Spleen (tissue), 7 donors: ENCODE measurements around the gene KCNH8.

ENCODE experiments used
- POLR2A ChIP-seq, 3 donors: fragments of 450-650 bp; IDR thresholded peaks; one replicate each; pipeline ENCODE4 v1.5.1; 2017; ENCODE audit warnings: antibody characterized with exemption in 3 of 3, mild to moderate bottlenecking in 1 of 3
- POLR2AphosphoS5 ChIP-seq, 3 donors: sonication (generic); formaldehyde crosslinking; IDR thresholded peaks; one replicate each; pipeline ENCODE4 v1.5.1; 2017; ENCODE audit warnings: antibody characterized with exemption in 3 of 3
- TF ChIP-seq, protein P1 (sequence below), 11 experiments: fragments of 200-600 bp in 7 of 11; fragments of 450-650 bp in 4 of 11; sonication (generic) in 4 of 11; IDR thresholded peaks in 8 of 11; conservative IDR thresholded peaks in 3 of 11; 1 replicate in 7 of 11; 2 replicates in 4 of 11; pipeline versions ENCODE4 v1.4.0 to v1.8.0; 2016 to 2021; ENCODE audit warnings: antibody characterized with exemption in 11 of 11, inconsistent platforms in 4 of 11, mild to moderate bottlenecking in 1 of 11
- donor health status: DM: no; HTN: no; CAD: no; lungs with moderate emphysema.
- donor health status: DM: no; HTN: no; CAD: no.
- donor health status: DM: no; HTN: no; CAD: no.

DNA sequence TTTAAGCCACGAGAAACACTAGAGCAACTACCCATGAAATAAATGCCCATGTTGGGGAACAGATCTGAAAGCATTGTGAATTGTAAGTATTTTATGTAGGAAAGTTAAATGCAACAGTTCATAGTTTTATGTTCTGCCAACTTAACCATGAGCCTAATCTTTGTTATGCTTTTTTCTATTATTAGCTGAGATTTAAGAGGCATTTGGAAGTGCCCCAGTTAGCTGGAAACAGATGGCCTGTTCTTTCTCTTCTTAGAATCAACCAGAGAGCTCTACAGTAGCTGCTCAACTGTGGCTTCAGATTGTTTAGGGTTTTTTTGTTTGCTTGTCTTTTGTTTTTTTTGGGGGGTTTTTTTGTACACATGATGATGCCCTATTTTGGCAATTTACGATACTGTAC, 284.4 kb downstream of the KCNH8 start:
- TF ChIP-seq, protein P1, sequence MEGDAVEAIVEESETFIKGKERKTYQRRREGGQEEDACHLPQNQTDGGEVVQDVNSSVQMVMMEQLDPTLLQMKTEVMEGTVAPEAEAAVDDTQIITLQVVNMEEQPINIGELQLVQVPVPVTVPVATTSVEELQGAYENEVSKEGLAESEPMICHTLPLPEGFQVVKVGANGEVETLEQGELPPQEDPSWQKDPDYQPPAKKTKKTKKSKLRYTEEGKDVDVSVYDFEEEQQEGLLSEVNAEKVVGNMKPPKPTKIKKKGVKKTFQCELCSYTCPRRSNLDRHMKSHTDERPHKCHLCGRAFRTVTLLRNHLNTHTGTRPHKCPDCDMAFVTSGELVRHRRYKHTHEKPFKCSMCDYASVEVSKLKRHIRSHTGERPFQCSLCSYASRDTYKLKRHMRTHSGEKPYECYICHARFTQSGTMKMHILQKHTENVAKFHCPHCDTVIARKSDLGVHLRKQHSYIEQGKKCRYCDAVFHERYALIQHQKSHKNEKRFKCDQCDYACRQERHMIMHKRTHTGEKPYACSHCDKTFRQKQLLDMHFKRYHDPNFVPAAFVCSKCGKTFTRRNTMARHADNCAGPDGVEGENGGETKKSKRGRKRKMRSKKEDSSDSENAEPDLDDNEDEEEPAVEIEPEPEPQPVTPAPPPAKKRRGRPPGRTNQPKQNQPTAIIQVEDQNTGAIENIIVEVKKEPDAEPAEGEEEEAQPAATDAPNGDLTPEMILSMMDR (IDR thresholded peaks at IDR 0.05 in 8 of 11, conservative IDR thresholded peaks at IDR 0.05 in 3 of 11): no peak
- no peak for TF ChIP-seq POLR2A (IDR thresholded peaks at IDR 0.05)
- TF ChIP-seq POLR2AphosphoS5 (IDR thresholded peaks at IDR 0.05): no peak
